ENCODE measurements around the gene RBM15B.

The RBM15B gene

GRCh38 chr3:51354172-51354571 lies 36.9 kb upstream of the RBM15B start:
- no peak for DNase-seq
- no peaks in the 10 kb centered on the region for H3K36me3 Mint-ChIP-seq (ENCODE audit: low read depth)
- no peak for TF ChIP-seq CTCF (IDR thresholded peaks at IDR 0.05)
- H3K9me3 Mint-ChIP-seq, result no peaks in the 10 kb centered on the region
- peaks cover 7% of the 10 kb centered on the region for H3K4me1 Mint-ChIP-seq
- peaks cover 3% of the 10 kb centered on the region for H3K27me3 Mint-ChIP-seq (ENCODE audit: low read depth, poor library complexity)
- no peak overlapping the region for H3K27ac Mint-ChIP-seq
- H3K4me3 Mint-ChIP-seq, result no peak overlapping the region

GRCh38 chr3:51354731-51355615 lies 36.1 kb upstream of the RBM15B start:
- TF ChIP-seq CTCF (IDR thresholded peaks at IDR 0.05), result no peak
- peaks cover 7% of the 10 kb centered on the region for H3K4me1 Mint-ChIP-seq
- DNase-seq, result no peak
- H3K36me3 Mint-ChIP-seq (ENCODE audit: low read depth), result no peaks in the 10 kb centered on the region
- H3K9me3 Mint-ChIP-seq, result no peaks in the 10 kb centered on the region
- no peak overlapping the region for H3K4me3 Mint-ChIP-seq
- peaks cover 5% of the 10 kb centered on the region for H3K27me3 Mint-ChIP-seq (ENCODE audit: low read depth, poor library complexity)
- H3K27ac Mint-ChIP-seq, result no peak overlapping the region

GRCh38 chr3:51355891-51356578 lies 35.0 kb upstream of the RBM15B start:
- Mint-ChIP-seq H3K27ac (no peak overlapping the region), H3K4me3 (no peak overlapping the region), H3K27me3 (ENCODE audit: low read depth, poor library complexity) (peaks cover 5% of the 10 kb centered on the region), H3K36me3 (ENCODE audit: low read depth) (no peaks in the 10 kb centered on the region), H3K4me1 (peaks cover 7% of the 10 kb centered on the region), H3K9me3 (no peaks in the 10 kb centered on the region)
- no peak for TF ChIP-seq CTCF (IDR thresholded peaks at IDR 0.05)
- DNase-seq, result no peak

- Mint-ChIP-seq H3K27ac (no peak overlapping the region), H3K4me3 (no peak overlapping the region), H3K4me1 (peaks cover 7% of the 10 kb centered on the region), H3K36me3 (ENCODE audit: low read depth) (no peaks in the 10 kb centered on the region), H3K27me3 (ENCODE audit: low read depth, poor library complexity) (peaks cover 6% of the 10 kb centered on the region), H3K9me3 (no peaks in the 10 kb centered on the region)
- DNase-seq, result no peak
- no peak for TF ChIP-seq CTCF (IDR thresholded peaks at IDR 0.05)
Observed at GRCh38 chr3:51357856-51358255, 33.2 kb upstream of the RBM15B start.

GRCh38 chr3:51358981-51359380 lies 32.1 kb upstream of the RBM15B start:
- H3K4me3 Mint-ChIP-seq, result no peak overlapping the region
- H3K4me1 Mint-ChIP-seq, result peaks cover 7% of the 10 kb centered on the region
- H3K27ac Mint-ChIP-seq, result no peak overlapping the region
- TF ChIP-seq CTCF (IDR thresholded peaks at IDR 0.05), result no peak
- H3K27me3 Mint-ChIP-seq (ENCODE audit: low read depth, poor library complexity), result peaks cover 6% of the 10 kb centered on the region
- no peaks in the 10 kb centered on the region for H3K36me3 Mint-ChIP-seq (ENCODE audit: low read depth)
- DNase-seq, result no peak
- peaks cover 3% of the 10 kb centered on the region for H3K9me3 Mint-ChIP-seq
